GM10266 (cell line): ENCODE measurements around the gene SEPTIN2.
"Not testable (repeated sequence)": the region's sequence is repeated elsewhere in the genome, so short reads cannot be mapped to it uniquely, and the experiment has no call there.

Experiments used
- DNase-seq: peaks from one replicate; pipeline ENCODE4 v3.0.0; 2012; ENCODE audit errors: extremely low spot score
- CTCF ChIP-seq: IDR thresholded peaks from 2 replicates; pipeline ENCODE4 v1.5.1; 2012; ENCODE audit warnings: mild to moderate bottlenecking, low read depth; ENCODE audit not compliant: control insufficient read depth, insufficient read depth; ENCODE audit errors: missing control alignments

SEPTIN2 gene

GRCh38 chr2:241390301-241391206, 74.8 kb downstream of the SEPTIN2 start:
- peak; percentile 57 for DNase-seq

GRCh38 chr2:241391892-241392665, 76.4 kb downstream of the SEPTIN2 start:
- DNase-seq: peak; percentile 47
- peak; percentile 66 for TF ChIP-seq CTCF

More at GRCh38 chr2:241390301-241391206, 74.8 kb downstream of the SEPTIN2 start:
- TF ChIP-seq CTCF: no peak

GRCh38 chr2:241392753-241393152, 77.0 kb downstream of the SEPTIN2 start:
- not testable (repeated sequence) for DNase-seq

- peak; percentile 35 for DNase-seq
- no peak for TF ChIP-seq CTCF
These were observed 77.9 kb downstream of the SEPTIN2 start for GRCh38 chr2:241393524-241394196.

GRCh38 chr2:241396809-241397208, 81.1 kb downstream of the SEPTIN2 start:
- not testable (repeated sequence) for DNase-seq

GRCh38 chr2:241399941-241400922, 84.5 kb downstream of the SEPTIN2 start:
- TF ChIP-seq CTCF: no peak
- DNase-seq: no peak
